GM12878 (cell line): ENCODE measurements around the gene MACROD2. TPM values are rescaled to one million over a fixed set of nuclear protein-coding genes. Genes with fewer than 3 reads are reported as not detected.

ENCODE experiments used
- EZH2 ChIP-seq: IDR thresholded peaks from 2 replicates; pipeline ENCODE4 v1.6.1; 2012; ENCODE audit warnings: low read depth, mild to moderate bottlenecking, control low read depth, inconsistent platforms, low read length, borderline replicate concordance; ENCODE audit not compliant: control insufficient read depth
- JUND ChIP-seq: IDR thresholded peaks from 2 replicates; pipeline ENCODE4 v1.6.1; 2012; ENCODE audit warnings: low read depth, mild to moderate bottlenecking, low read length, improper control_type of control experiment, moderate library complexity
- ZBED1 ChIP-seq: IDR thresholded peaks from 2 replicates; pipeline ENCODE4 v1.6.1; 2016; ENCODE audit warnings: borderline replicate concordance
- polyA plus RNA-seq, 11 experiments: library from polyadenylated mRNA; depleted of rRNA in 4 of 11; unstranded in 6 of 11; stranded (reverse) in 5 of 11; fragments of >200 nt; fragmentation: Nextera tagmentation in 4 of 11; fragmentation: Illumina TruSeq in 1 of 11; extraction: Ambion mirVana in 4 of 11; extraction: Trizol in 1 of 11; gene quantifications; 1 replicate in 1 of 11; 2 replicates in 10 of 11; pipeline versions ENCODE4 v1.2.1 to v1.2.3, GENCODE V29; 2011 to 2016; ENCODE audit warnings: inconsistent platforms in 2 of 11, missing spikeins in 2 of 11, low read depth in 1 of 11
- total RNA-seq, 4 experiments: library from RNA; depleted of rRNA in 3 of 4; stranded (reverse); fragments of >200 nt in 3 of 4; fragmentation: Illumina TruSeq in 1 of 4; extraction: Trizol in 1 of 4; gene quantifications; 2 replicates each; pipeline versions ENCODE4 v1.2.1 to v1.2.3, GENCODE V29; 2013 to 2021
- TF ChIP-seq, protein P1 (sequence below): fragments of 450-650 bp; IDR thresholded peaks from 2 replicates; pipeline ENCODE4 v1.6.1; 2016; ENCODE audit warnings: mild to moderate bottlenecking
- TF ChIP-seq, protein P2 (sequence below): IDR thresholded peaks from 2 replicates; pipeline ENCODE4 v1.6.1; 2012; ENCODE audit warnings: mild to moderate bottlenecking, low read depth, low read length

MACROD2 gene
- total and polyA plus RNA-seq, 10 of the 15 experiments (the other 5 are each of a cell fraction or from before 2014, with no cell fraction given): 1.1 to 21.5 (median 2.2) TPM

DNA sequence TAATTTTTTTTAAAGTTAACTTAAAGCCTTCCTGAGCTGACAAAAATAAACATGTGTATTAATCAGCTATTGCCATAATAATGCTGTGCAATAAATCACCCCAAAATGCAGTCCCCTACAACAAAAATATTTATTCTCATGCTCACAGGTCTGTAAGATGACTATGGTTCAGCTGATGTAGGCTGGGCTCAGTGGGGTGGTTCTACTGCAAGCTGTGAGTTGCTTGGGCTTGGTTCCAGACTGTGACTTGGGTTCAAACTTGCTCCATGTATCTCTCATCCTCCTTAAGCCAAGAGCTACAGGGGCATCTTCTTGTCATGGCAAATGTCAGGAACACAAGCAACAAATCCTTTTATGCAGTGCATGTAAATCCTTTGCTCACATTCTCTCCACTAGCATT, 1933.6 kb downstream of the MACROD2 start (continued):
- TF ChIP-seq, protein P1, sequence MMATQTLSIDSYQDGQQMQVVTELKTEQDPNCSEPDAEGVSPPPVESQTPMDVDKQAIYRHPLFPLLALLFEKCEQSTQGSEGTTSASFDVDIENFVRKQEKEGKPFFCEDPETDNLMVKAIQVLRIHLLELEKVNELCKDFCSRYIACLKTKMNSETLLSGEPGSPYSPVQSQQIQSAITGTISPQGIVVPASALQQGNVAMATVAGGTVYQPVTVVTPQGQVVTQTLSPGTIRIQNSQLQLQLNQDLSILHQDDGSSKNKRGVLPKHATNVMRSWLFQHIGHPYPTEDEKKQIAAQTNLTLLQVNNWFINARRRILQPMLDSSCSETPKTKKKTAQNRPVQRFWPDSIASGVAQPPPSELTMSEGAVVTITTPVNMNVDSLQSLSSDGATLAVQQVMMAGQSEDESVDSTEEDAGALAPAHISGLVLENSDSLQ: no peak
- TF ChIP-seq JUND (no peak), ZBED1 (no peak), EZH2 (no peak)
- TF ChIP-seq, protein P2, sequence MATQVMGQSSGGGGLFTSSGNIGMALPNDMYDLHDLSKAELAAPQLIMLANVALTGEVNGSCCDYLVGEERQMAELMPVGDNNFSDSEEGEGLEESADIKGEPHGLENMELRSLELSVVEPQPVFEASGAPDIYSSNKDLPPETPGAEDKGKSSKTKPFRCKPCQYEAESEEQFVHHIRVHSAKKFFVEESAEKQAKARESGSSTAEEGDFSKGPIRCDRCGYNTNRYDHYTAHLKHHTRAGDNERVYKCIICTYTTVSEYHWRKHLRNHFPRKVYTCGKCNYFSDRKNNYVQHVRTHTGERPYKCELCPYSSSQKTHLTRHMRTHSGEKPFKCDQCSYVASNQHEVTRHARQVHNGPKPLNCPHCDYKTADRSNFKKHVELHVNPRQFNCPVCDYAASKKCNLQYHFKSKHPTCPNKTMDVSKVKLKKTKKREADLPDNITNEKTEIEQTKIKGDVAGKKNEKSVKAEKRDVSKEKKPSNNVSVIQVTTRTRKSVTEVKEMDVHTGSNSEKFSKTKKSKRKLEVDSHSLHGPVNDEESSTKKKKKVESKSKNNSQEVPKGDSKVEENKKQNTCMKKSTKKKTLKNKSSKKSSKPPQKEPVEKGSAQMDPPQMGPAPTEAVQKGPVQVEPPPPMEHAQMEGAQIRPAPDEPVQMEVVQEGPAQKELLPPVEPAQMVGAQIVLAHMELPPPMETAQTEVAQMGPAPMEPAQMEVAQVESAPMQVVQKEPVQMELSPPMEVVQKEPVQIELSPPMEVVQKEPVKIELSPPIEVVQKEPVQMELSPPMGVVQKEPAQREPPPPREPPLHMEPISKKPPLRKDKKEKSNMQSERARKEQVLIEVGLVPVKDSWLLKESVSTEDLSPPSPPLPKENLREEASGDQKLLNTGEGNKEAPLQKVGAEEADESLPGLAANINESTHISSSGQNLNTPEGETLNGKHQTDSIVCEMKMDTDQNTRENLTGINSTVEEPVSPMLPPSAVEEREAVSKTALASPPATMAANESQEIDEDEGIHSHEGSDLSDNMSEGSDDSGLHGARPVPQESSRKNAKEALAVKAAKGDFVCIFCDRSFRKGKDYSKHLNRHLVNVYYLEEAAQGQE: no peak
- TF ChIP-seq, all 136 proteins: peak for 0
